Right lobe of liver (tissue), 6 donors: Measurements from ENCODE around the gene LGALS9B. TPM values are rescaled to one million over a fixed set of nuclear protein-coding genes. Genes with fewer than 3 reads are reported as not detected.
"Not testable (repeated sequence)": the region's sequence is repeated elsewhere in the genome, so short reads cannot be mapped to it uniquely, and the experiment has no call there.

Source experiments
- ATAC-seq, 4 donors: fragments of 200-7000 bp; cut with Tn5 transposase; one replicate each; pipeline ENCODE4 v1.9.1; 2020; ENCODE audit warnings: mild to moderate bottlenecking in 4 of 4, moderate library complexity in 4 of 4
- DNase-seq, 3 donors: peaks; one replicate each; pipeline ENCODE4 v3.0.0-alpha.2; 2020
- H3K27ac ChIP-seq, 3 donors: fragments of 200-600 bp; one replicate each; pipeline ENCODE4 v1.8.0; 2022
- H3K27me3 ChIP-seq, 2 donors: fragments of 200-600 bp; one replicate each; pipeline ENCODE4 v1.8.0; 2022
- H3K36me3 ChIP-seq, 4 donors: fragments of 200-600 bp; sonication (generic) in 1 of 4; one replicate each; pipeline versions ENCODE4 v1.5.1 to v1.8.0; 2017 to 2022; ENCODE audit warnings: control low read depth in 1 of 4
- H3K4me1 ChIP-seq, 4 donors: fragments of 200-600 bp; sonication (generic) in 1 of 4; one replicate each; pipeline versions ENCODE4 v1.5.1 to v1.8.0; 2017 to 2022; ENCODE audit warnings: control low read depth in 1 of 4
- H3K4me3 ChIP-seq, 3 donors: fragments of 200-600 bp; one replicate each; pipeline ENCODE4 v1.8.0; 2022
- H3K9me3 ChIP-seq, 4 donors: fragments of 200-600 bp; sonication (generic) in 1 of 4; one replicate each; pipeline versions ENCODE4 v1.5.1 to v1.8.0; 2017 to 2022; ENCODE audit warnings: control low read depth in 1 of 4
- WGBS: methylation state at CpG from one replicate; pipeline ENCODE4 v1.1.6; 2018; ENCODE audit warnings: low coverage, low lambda C conversion rate; ENCODE audit not compliant: insufficient coverage; ENCODE audit errors: missing lambda C conversion rate; 5-methylcytosine and 5-hydroxymethylcytosine counted together
- intact Hi-C, 2 donors: fragments of 100-400 bp; cut with DNase I; formaldehyde crosslinking; loops; one replicate each; pipeline versions ENCODE4 v1.11.2 to v1.14.1; 2022
- long read RNA-seq: library from polyadenylated mRNA; unstranded; transcript quantifications from one replicate; pipeline ENCODE4 v2.0.0, GENCODE V29; 2019
- total RNA-seq, 6 experiments: library from RNA; depleted of rRNA in 2 of 6; stranded (reverse); fragments of >200 nt in 2 of 6; fragmentation: NEBNext Ultra II Directional in 3 of 6; extraction: Animal tissue kit (Norgen Biotek cat#: 25700) in 3 of 6; gene quantifications; one replicate each; pipeline versions ENCODE4 v1.1.0 to v1.2.4, GENCODE V29; 2016 to 2023
- donor health status: DM: no; HTN: yes; CAD: no.
- donor health status: DM: no; HTN: no; CAD: no.
- donor health status: DM: no; HTN: no; CAD: no.
- donor health status: DM: no; HTN: yes; CAD: no.
- donor health status: DM: no; HTN: yes; CAD: no.

The LGALS9B gene
- under 1 TPM in 1 of 6 experiments, not detected in 5; 0.42 TPM for total RNA-seq
- long read RNA-seq: 0 reads

DNA sequence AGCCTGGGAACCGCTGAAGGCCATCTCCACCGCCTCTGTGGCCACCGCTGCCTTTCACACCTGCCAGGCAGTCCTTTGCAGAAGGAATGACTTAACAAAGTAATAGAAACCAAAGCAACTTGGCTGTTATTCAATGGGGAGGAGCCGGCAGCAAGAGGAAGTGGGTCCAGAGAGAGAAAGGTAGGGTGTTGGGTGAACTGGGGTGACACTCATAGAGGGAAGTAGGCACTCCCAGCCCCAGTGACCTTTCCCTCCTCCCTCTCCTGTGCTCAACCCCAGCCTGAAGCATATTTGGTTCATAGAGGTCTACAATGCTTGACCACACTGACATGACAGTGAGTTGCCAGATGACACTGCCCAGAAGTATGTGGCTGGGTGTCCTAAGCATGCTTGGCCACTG is at the start of gene LGALS9B:
Gene LGALS9B (minus strand): TSS at position 93 of the 400 bp plus-strand sequence. CDS start 69 bp downstream, at position 24.
- H3K27me3 ChIP-seq, H3K36me3 ChIP-seq, DNase-seq, H3K4me3 ChIP-seq, H3K27ac ChIP-seq, H3K9me3 ChIP-seq, intact Hi-C loops, H3K4me1 ChIP-seq: not testable (repeated sequence)
- no CpG with 5 or more reads among the region's 4 CpGs for WGBS
- peak; percentile 8 to 42 (median 22) for ATAC-seq

DNA sequence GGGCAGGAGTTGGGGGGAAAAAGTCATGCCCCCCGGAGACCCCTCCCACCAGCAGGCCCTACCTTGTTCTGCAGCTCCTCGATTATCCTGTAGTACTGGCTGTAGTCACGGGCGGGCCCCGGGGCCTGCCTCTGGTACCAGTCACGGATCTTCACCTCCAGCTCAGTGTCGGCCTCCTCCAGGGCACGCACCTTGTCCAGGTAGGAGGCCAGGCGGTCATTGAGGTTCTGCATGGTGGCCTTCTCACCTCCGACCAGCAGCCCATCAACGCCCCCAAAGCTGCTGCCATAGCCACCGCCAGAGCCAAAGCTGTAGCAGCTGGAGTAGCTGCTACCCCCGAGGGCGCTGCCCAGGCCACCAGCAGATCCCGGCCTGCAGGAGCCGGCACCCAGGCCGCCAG is 49.6 kb upstream of the LGALS9B start:
- H3K4me3 ChIP-seq, H3K4me1 ChIP-seq, intact Hi-C loops, H3K27ac ChIP-seq, H3K9me3 ChIP-seq, H3K27me3 ChIP-seq, H3K36me3 ChIP-seq, ATAC-seq: not testable (repeated sequence)
- 86% methylated on average over 3 of the region's 17 CpGs for WGBS
- DNase-seq: peak in 1 of 3 donors; percentile 30

DNA sequence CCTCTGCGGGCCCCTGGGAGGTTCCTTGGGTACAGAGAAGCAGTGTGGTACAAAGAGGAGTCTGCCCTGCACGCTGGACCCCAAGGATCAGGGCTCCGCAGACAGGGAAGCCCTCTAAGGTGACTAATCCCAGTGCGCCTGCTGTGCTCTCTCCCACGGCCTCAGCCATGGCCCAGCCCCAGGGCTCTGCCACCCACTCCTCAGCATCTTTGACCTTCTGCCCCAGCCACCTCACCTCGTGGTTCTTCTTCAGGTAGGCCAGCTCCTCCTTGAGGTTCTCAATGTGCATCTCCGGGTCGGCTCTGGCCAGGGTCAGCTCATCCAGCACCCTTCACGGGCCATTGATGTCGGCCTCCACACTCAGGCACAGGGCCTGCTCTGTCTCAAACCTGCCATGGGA is 47.8 kb upstream of the LGALS9B start:
- ATAC-seq, intact Hi-C loops: not testable (repeated sequence)
- peak in 1 of 3 donors; percentile 22 for DNase-seq

DNA sequence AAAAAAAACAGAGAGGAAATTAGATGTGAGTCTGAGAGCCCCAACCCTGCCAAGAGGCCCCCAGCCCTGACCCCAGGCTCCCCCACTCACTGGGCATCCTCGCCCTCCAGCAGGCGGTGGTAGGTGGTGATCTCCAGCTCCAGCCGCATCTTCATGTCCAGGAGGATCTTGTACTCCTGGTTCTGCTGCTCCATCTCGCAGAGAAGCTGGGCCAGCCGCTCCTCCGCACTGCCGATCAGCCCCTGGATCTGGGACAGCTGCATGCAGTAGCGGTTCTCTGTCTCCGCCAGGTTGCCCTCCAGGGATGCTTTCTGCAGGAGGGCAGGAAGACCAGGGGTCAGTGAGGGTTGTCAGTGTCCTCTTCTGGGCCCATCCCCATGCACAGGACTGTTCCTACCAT is 46.2 kb upstream of the LGALS9B start:
- H3K27ac ChIP-seq, H3K4me3 ChIP-seq, DNase-seq, H3K4me1 ChIP-seq, intact Hi-C loops, ATAC-seq, H3K27me3 ChIP-seq, H3K36me3 ChIP-seq, H3K9me3 ChIP-seq: not testable (repeated sequence)
- no CpG with 5 or more reads among the region's 9 CpGs for WGBS

More for the DNA sequence above, 47.8 kb upstream of the LGALS9B start:
- H3K9me3 ChIP-seq, H3K27ac ChIP-seq, H3K27me3 ChIP-seq, H3K4me3 ChIP-seq, H3K4me1 ChIP-seq, H3K36me3 ChIP-seq: not testable (repeated sequence)
- 60% methylated on average over 1 of the region's 10 CpGs for WGBS

DNA sequence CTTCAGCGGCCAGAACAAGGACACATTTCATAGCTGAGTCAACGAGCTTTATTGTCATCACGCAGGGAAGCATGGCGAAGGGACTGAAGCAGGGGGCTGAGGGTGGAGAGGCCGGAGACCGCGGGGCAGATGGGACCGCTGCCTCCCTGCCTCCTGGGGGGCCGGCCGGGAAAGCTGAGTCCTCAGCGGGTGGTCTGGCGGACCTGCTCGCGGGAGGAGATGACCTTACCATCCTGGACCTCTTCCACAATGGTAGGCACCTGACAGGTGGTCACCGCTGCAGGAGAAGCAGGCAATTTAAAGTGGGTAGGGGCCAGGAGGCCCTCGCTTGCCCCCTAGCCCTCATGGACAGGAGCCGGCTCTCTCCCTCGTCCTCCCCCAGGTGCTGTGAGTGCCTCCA is 45.0 kb upstream of the LGALS9B start:
- H3K36me3 ChIP-seq, H3K9me3 ChIP-seq, H3K4me3 ChIP-seq, H3K27me3 ChIP-seq, H3K4me1 ChIP-seq, H3K27ac ChIP-seq, intact Hi-C loops, DNase-seq: not testable (repeated sequence)
- no CpG with 5 or more reads among the region's 18 CpGs for WGBS
- ATAC-seq: peak in 1 of 4 donors; percentile 28

DNA sequence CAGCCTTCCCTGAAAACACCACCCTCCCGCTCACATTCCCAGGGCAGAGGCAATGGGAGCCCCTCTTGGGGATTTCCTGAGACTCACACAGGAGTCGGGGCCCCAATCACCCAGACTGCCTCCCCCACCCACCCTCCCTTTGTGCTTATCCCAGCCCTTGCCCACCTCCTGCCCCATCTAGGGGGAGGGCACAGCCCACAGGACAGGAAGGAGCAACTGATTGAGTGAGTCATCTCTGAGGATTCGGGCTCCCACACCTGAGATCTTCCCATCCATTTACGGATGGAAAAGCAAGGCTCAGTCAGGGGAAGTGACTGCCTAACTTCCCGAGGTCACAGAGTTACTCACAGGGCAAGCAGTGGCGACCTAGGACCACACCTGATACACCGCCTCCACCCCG is 44.4 kb upstream of the LGALS9B start:
- H3K4me1 ChIP-seq, H3K4me3 ChIP-seq, H3K36me3 ChIP-seq, H3K27ac ChIP-seq, ATAC-seq, H3K27me3 ChIP-seq, DNase-seq, intact Hi-C loops, H3K9me3 ChIP-seq: not testable (repeated sequence)
- no CpG with 5 or more reads among the region's 8 CpGs for WGBS

DNA sequence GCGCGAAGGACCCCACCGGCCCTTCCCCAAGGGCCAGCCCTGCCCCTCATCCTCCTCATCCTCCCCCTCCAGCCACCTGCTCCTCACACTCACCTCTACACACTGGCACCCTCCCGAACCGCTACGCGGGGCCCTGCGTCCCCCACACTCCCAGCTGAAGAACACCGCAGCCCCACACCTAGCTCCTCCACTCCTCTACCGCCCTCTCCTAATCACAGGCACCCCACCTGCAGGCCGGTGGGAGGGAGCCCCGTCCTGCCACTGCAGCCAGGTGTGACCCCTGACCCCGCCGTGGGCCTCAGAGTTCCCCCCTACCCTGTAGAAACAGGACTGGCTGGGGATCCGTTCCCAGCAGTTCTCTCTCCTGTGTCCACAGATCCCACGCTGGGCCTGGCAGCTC is 38.0 kb upstream of the LGALS9B start:
- H3K4me3 ChIP-seq, DNase-seq, H3K4me1 ChIP-seq, H3K27me3 ChIP-seq, intact Hi-C loops, H3K27ac ChIP-seq, H3K9me3 ChIP-seq, H3K36me3 ChIP-seq: not testable (repeated sequence)
- WGBS: 80% methylated on average over 2 of the region's 16 CpGs
- peak in 1 of 4 donors; percentile 28 for ATAC-seq

GRCh38 chr17:20504388-20505066 is 37.2 kb upstream of the LGALS9B start:
- H3K4me3 ChIP-seq, H3K36me3 ChIP-seq, DNase-seq, H3K9me3 ChIP-seq, H3K27me3 ChIP-seq, H3K27ac ChIP-seq, H3K4me1 ChIP-seq, intact Hi-C loops: not testable (repeated sequence)
- peak in 2 of 4 donors; percentile 28 to 61 for ATAC-seq
- WGBS: no CpG with 5 or more reads among the region's 11 CpGs

DNA sequence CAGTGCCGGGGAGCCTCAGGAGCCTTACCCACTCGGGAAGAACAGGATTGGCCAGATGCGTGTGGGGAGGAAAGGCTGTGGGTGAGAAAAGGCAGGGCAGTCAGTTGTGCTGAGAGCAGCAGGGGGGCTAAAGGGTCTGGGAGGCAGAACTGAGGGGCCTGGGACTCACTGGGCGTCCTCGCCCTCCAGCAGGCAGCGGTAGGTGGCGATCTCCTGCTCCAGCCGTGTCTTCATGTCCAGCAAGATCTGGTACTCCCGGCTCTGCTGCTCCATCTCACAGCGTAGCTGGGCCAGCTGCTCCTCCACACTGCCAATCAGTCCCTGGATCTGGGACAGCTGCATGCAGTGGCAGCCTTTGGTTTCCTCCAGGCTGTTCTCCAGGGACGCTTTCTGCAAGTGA is 34.6 kb upstream of the LGALS9B start:
- 80% methylated on average over 1 of the region's 11 CpGs for WGBS
- intact Hi-C loops, H3K4me1 ChIP-seq, H3K4me3 ChIP-seq, H3K9me3 ChIP-seq, H3K27ac ChIP-seq, H3K27me3 ChIP-seq, H3K36me3 ChIP-seq, DNase-seq: not testable (repeated sequence)
- peak in 1 of 4 donors; percentile 20 for ATAC-seq

DNA sequence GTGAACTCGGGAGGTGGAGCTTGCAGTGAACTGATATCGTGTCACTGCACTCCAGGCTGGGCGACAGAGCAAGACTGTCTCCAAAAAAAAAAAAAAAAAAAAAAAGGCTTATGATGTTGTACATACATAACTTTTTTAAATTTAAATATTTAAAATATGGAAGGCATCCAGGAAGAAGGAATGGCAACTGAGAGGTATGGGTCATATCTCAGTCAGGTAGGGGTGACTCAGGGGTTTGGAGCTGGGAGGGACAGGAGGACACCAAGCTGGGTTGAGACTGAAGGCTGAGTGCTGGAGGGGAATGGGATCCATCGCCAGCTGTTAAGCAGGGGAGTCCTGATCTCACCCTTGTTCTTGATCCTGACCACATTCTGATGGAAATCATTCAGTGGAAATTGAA is 33.0 kb upstream of the LGALS9B start:
- H3K27me3 ChIP-seq, H3K4me1 ChIP-seq, DNase-seq, ATAC-seq, intact Hi-C loops, H3K4me3 ChIP-seq, H3K9me3 ChIP-seq, H3K27ac ChIP-seq, H3K36me3 ChIP-seq: not testable (repeated sequence)
- 65% methylated on average over 3 of the region's 4 CpGs for WGBS

DNA sequence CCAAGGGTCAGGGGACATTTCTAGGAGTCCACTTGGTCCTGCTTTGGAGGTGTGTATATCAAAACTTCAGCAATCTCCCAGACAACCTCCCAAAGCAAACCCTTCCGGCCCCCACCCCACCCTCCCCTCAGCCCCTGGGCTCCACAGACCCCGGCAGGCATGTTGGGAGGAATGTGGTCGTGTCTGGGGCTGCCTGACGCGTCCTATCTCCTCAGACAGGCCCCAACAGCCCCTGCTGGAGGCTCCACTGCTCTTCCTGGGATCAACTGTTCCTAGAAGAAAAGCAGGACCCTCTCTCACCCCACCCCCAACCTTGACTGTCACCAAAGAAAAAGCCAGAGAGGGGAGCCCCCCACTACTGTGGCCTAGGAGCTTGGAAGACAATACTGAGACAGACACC is 28.1 kb upstream of the LGALS9B start:
- H3K4me3 ChIP-seq, intact Hi-C loops, DNase-seq, H3K4me1 ChIP-seq, H3K36me3 ChIP-seq, H3K27ac ChIP-seq, H3K27me3 ChIP-seq, ATAC-seq, H3K9me3 ChIP-seq: not testable (repeated sequence)
- no CpG with 5 or more reads among the region's 5 CpGs for WGBS

- ATAC-seq: peak in 1 of 4 donors; percentile 21
- H3K27me3 ChIP-seq, intact Hi-C loops, H3K27ac ChIP-seq, H3K4me3 ChIP-seq, H3K36me3 ChIP-seq, H3K9me3 ChIP-seq, H3K4me1 ChIP-seq, DNase-seq: not testable (repeated sequence)
- no CpG with 5 or more reads among the region's 9 CpGs for WGBS
Measured at GRCh38 chr17:20494735-20495134, 27.4 kb upstream of the LGALS9B start.
